NCI-H146 (cell line): ENCODE measurements around the gene STK4.
A peak's percentile ranks its signal among the peaks of the same experiment; 100 is the strongest.

Experiments used
- DNase-seq: peaks from one replicate; lab custom pipeline; 2025; lab: John Stamatoyannopoulos, UW

Gene STK4

GRCh38 chr20:44966030-44966961, at the start of gene STK4:
Gene STK4 (plus strand): TSS chr20:44966512. CDS start chr20:44966569, 57 bp downstream.
- peak; percentile 97 for DNase-seq

GRCh38 chr20:44916586-44916985, 49.7 kb upstream of the STK4 start:
- peak; percentile 77 for DNase-seq

GRCh38 chr20:44917399-44917798, 48.9 kb upstream of the STK4 start:
- no peak for DNase-seq

GRCh38 chr20:44918342-44918741, 48.0 kb upstream of the STK4 start:
- DNase-seq: no peak

- no peak for DNase-seq
Measured at GRCh38 chr20:44918761-44919160, 47.6 kb upstream of the STK4 start.

- no peak for DNase-seq
Measured at GRCh38 chr20:44921447-44921846, 44.9 kb upstream of the STK4 start.

- no peak for DNase-seq
Measured at GRCh38 chr20:44924541-44924940, 41.8 kb upstream of the STK4 start.

- no peak for DNase-seq
Measured at GRCh38 chr20:44928595-44928994, 37.7 kb upstream of the STK4 start.

- no peak for DNase-seq
Measured at GRCh38 chr20:44930517-44931168, 35.7 kb upstream of the STK4 start.

GRCh38 chr20:44931911-44932310, 34.4 kb upstream of the STK4 start:
- no peak for DNase-seq

- DNase-seq: no peak
Measured at GRCh38 chr20:44932916-44933315, 33.4 kb upstream of the STK4 start.

- no peak for DNase-seq
Measured at GRCh38 chr20:44936510-44936909, 29.8 kb upstream of the STK4 start.

GRCh38 chr20:44938637-44939036, 27.7 kb upstream of the STK4 start:
- DNase-seq: no peak

- no peak for DNase-seq
Measured at GRCh38 chr20:44941120-44941691, 25.1 kb upstream of the STK4 start.

- no peak for DNase-seq
Measured at GRCh38 chr20:44942264-44942973, 23.9 kb upstream of the STK4 start.

- DNase-seq: no peak
Measured at GRCh38 chr20:44943828-44944227, 22.5 kb upstream of the STK4 start.

- no peak for DNase-seq
Measured at GRCh38 chr20:44945261-44945660, 21.1 kb upstream of the STK4 start.

- DNase-seq: no peak
Measured at GRCh38 chr20:44946271-44946852, 19.9 kb upstream of the STK4 start.

- no peak for DNase-seq
Measured at GRCh38 chr20:44948107-44948506, 18.2 kb upstream of the STK4 start.

GRCh38 chr20:44948513-44948912, 17.8 kb upstream of the STK4 start:
- no peak for DNase-seq

GRCh38 chr20:44950368-44950767, 15.9 kb upstream of the STK4 start:
- no peak for DNase-seq

- DNase-seq: no peak
Measured at GRCh38 chr20:44952731-44953130, 13.6 kb upstream of the STK4 start.
